Amniotic epithelial cell (primary cell): Measurements from ENCODE around the gene UBE2S.
"Not testable (repeated sequence)": the region's sequence is repeated elsewhere in the genome, so short reads cannot be mapped to it uniquely, and the experiment has no call there.

Experiments
- DNase-seq: peaks from one replicate; pipeline ENCODE4 v3.0.0-alpha.2; 2010; ENCODE audit warnings: low read depth

The UBE2S gene

GRCh38 chr19:55407550-55407799, at the start of gene UBE2S:
TSS of gene UBE2S (minus strand) at chr19:55407788. CDS start at chr19:55407589, 199 bp downstream.
- not testable (repeated sequence) for DNase-seq

GRCh38 chr19:55456347-55456746, 48.8 kb upstream of the UBE2S start:
- no peak for DNase-seq

GRCh38 chr19:55455576-55456235, 48.1 kb upstream of the UBE2S start:
- no peak for DNase-seq

- DNase-seq = no peak
Measured at GRCh38 chr19:55454787-55455243, 47.2 kb upstream of the UBE2S start.

GRCh38 chr19:55453511-55454260, 46.1 kb upstream of the UBE2S start:
- no peak for DNase-seq

- peak; percentile 83 for DNase-seq
Measured at GRCh38 chr19:55452749-55453346, 45.3 kb upstream of the UBE2S start.

GRCh38 chr19:55451965-55452748, 44.6 kb upstream of the UBE2S start:
- no peak for DNase-seq

GRCh38 chr19:55451163-55451964, 43.8 kb upstream of the UBE2S start:
- no peak for DNase-seq

GRCh38 chr19:55449469-55449868, 41.9 kb upstream of the UBE2S start:
- DNase-seq = no peak

GRCh38 chr19:55448175-55448490, 40.5 kb upstream of the UBE2S start:
- DNase-seq = not testable (repeated sequence)

- peak; percentile 42 for DNase-seq
Measured at GRCh38 chr19:55447421-55448174, 40.0 kb upstream of the UBE2S start.

GRCh38 chr19:55446060-55446459, 38.5 kb upstream of the UBE2S start:
- peak; percentile 65 for DNase-seq

GRCh38 chr19:55444646-55445045, 37.1 kb upstream of the UBE2S start:
- DNase-seq = no peak

- no peak for DNase-seq
Measured at GRCh38 chr19:55443824-55444480, 36.4 kb upstream of the UBE2S start.

- no peak for DNase-seq
Measured at GRCh38 chr19:55443045-55443823, 35.6 kb upstream of the UBE2S start, which contains the start of gene SHISA7. TSS of gene SHISA7 (minus strand) at chr19:55443300. CDS start at chr19:55442863, 437 bp downstream.

GRCh38 chr19:55442372-55442961, 34.9 kb upstream of the UBE2S start:
- no peak for DNase-seq

GRCh38 chr19:55441692-55442321, 34.2 kb upstream of the UBE2S start:
- no peak for DNase-seq

GRCh38 chr19:55441319-55441691, 33.7 kb upstream of the UBE2S start:
- no peak for DNase-seq
